ENCODE measurements around the gene PRF1. TPM values are rescaled to one million over a fixed set of nuclear protein-coding genes. Genes with fewer than 3 reads are reported as not detected.

PRF1 gene
- total RNA-seq, 1 experiment from 2014 or later: 0.26 TPM

- H3K9ac ChIP-seq (ENCODE audit: low read length): no peak overlapping the region
- no peaks in the 10 kb centered on the region for H3K4me1 ChIP-seq (ENCODE audit: low read length)
- no peak for DNase-seq
- H3K9me3 ChIP-seq (ENCODE audit: low read length): no peaks in the 10 kb centered on the region
- H3K9me2 ChIP-seq (replicated peaks; ENCODE audit: insufficient read depth, low read length): no peaks in the 10 kb centered on the region
- H3K36me3 ChIP-seq (ENCODE audit: insufficient read depth, low read length): no peaks in the 10 kb centered on the region
- H4K20me1 ChIP-seq (ENCODE audit: insufficient read depth, low read depth, low read length): no peaks in the 10 kb centered on the region
- H2AFZ ChIP-seq (ENCODE audit: low read length): no peak overlapping the region
- no peak overlapping the region for H3K4me2 ChIP-seq (ENCODE audit: low read depth, low read length, poor library complexity, severe bottlenecking)
- no peak overlapping the region for H3K4me3 ChIP-seq (ENCODE audit: low read length)
- H3K27me3 ChIP-seq (ENCODE audit: low read length): no peaks in the 10 kb centered on the region
- no peak overlapping the region for H3K27ac ChIP-seq (ENCODE audit: low read length)
- no peaks in the 10 kb centered on the region for H3K79me2 ChIP-seq (ENCODE audit: low read length)
These were observed 1.8 kb downstream of the PRF1 start for GRCh38 chr10:70600512-70601395.

- no peak overlapping the region for H3K4me3 ChIP-seq (ENCODE audit: low read length)
- H3K4me2 ChIP-seq (ENCODE audit: low read depth, low read length, poor library complexity, severe bottlenecking): no peak overlapping the region
- DNase-seq: no peak
- no peak overlapping the region for H2AFZ ChIP-seq (ENCODE audit: low read length)
- no peaks in the 10 kb centered on the region for H4K20me1 ChIP-seq (ENCODE audit: insufficient read depth, low read depth, low read length)
- H3K9ac ChIP-seq (ENCODE audit: low read length): no peak overlapping the region
- H3K9me3 ChIP-seq (ENCODE audit: low read length): no peaks in the 10 kb centered on the region
- no peaks in the 10 kb centered on the region for H3K27me3 ChIP-seq (ENCODE audit: low read length)
- H3K4me1 ChIP-seq (ENCODE audit: low read length): peaks cover 2% of the 10 kb centered on the region
- H3K27ac ChIP-seq (ENCODE audit: low read length): no peak overlapping the region
- H3K79me2 ChIP-seq (ENCODE audit: low read length): no peaks in the 10 kb centered on the region
- H3K9me2 ChIP-seq (replicated peaks; ENCODE audit: insufficient read depth, low read length): no peaks in the 10 kb centered on the region
- no peaks in the 10 kb centered on the region for H3K36me3 ChIP-seq (ENCODE audit: insufficient read depth, low read length)
These were observed 2.8 kb downstream of the PRF1 start for GRCh38 chr10:70599791-70600190.

- H3K4me1 ChIP-seq (ENCODE audit: low read length): peaks cover 3% of the 10 kb centered on the region
- H2AFZ ChIP-seq (ENCODE audit: low read length): no peak overlapping the region
- no peaks in the 10 kb centered on the region for H3K27me3 ChIP-seq (ENCODE audit: low read length)
- no peak overlapping the region for H3K4me3 ChIP-seq (ENCODE audit: low read length)
- no peak overlapping the region for H3K9ac ChIP-seq (ENCODE audit: low read length)
- no peaks in the 10 kb centered on the region for H3K36me3 ChIP-seq (ENCODE audit: insufficient read depth, low read length)
- no peak for DNase-seq
- no peaks in the 10 kb centered on the region for H4K20me1 ChIP-seq (ENCODE audit: insufficient read depth, low read depth, low read length)
- H3K9me2 ChIP-seq (replicated peaks; ENCODE audit: insufficient read depth, low read length): no peaks in the 10 kb centered on the region
- H3K79me2 ChIP-seq (ENCODE audit: low read length): no peaks in the 10 kb centered on the region
- no peak overlapping the region for H3K4me2 ChIP-seq (ENCODE audit: low read depth, low read length, poor library complexity, severe bottlenecking)
- no peaks in the 10 kb centered on the region for H3K9me3 ChIP-seq (ENCODE audit: low read length)
- no peak overlapping the region for H3K27ac ChIP-seq (ENCODE audit: low read length)
These were observed 3.2 kb downstream of the PRF1 start for GRCh38 chr10:70599319-70599718.

GRCh38 chr10:70598857-70599295 is 3.7 kb downstream of the PRF1 start:
- no peak overlapping the region for H3K27ac ChIP-seq (ENCODE audit: low read length)
- H3K79me2 ChIP-seq (ENCODE audit: low read length): no peaks in the 10 kb centered on the region
- no peaks in the 10 kb centered on the region for H3K9me2 ChIP-seq (replicated peaks; ENCODE audit: insufficient read depth, low read length)
- H4K20me1 ChIP-seq (ENCODE audit: insufficient read depth, low read depth, low read length): no peaks in the 10 kb centered on the region
- no peaks in the 10 kb centered on the region for H3K9me3 ChIP-seq (ENCODE audit: low read length)
- H3K4me3 ChIP-seq (ENCODE audit: low read length): no peak overlapping the region
- H3K4me2 ChIP-seq (ENCODE audit: low read depth, low read length, poor library complexity, severe bottlenecking): no peak overlapping the region
- peaks cover 3% of the 10 kb centered on the region for H3K4me1 ChIP-seq (ENCODE audit: low read length)
- no peaks in the 10 kb centered on the region for H3K36me3 ChIP-seq (ENCODE audit: insufficient read depth, low read length)
- DNase-seq: no peak
- H3K27me3 ChIP-seq (ENCODE audit: low read length): no peaks in the 10 kb centered on the region
- H3K9ac ChIP-seq (ENCODE audit: low read length): no peak overlapping the region
- H2AFZ ChIP-seq (ENCODE audit: low read length): no peak overlapping the region

- no peak overlapping the region for H3K9ac ChIP-seq (ENCODE audit: low read length)
- H4K20me1 ChIP-seq (ENCODE audit: insufficient read depth, low read depth, low read length): no peaks in the 10 kb centered on the region
- H3K4me3 ChIP-seq (ENCODE audit: low read length): no peak overlapping the region
- no peak overlapping the region for H3K27ac ChIP-seq (ENCODE audit: low read length)
- H3K9me3 ChIP-seq (ENCODE audit: low read length): no peaks in the 10 kb centered on the region
- H3K4me2 ChIP-seq (ENCODE audit: low read depth, low read length, poor library complexity, severe bottlenecking): no peak overlapping the region
- no peaks in the 10 kb centered on the region for H3K9me2 ChIP-seq (replicated peaks; ENCODE audit: insufficient read depth, low read length)
- DNase-seq: no peak
- H3K27me3 ChIP-seq (ENCODE audit: low read length): no peaks in the 10 kb centered on the region
- no peaks in the 10 kb centered on the region for H3K36me3 ChIP-seq (ENCODE audit: insufficient read depth, low read length)
- H2AFZ ChIP-seq (ENCODE audit: low read length): no peak overlapping the region
- H3K79me2 ChIP-seq (ENCODE audit: low read length): no peaks in the 10 kb centered on the region
- H3K4me1 ChIP-seq (ENCODE audit: low read length): peaks cover 3% of the 10 kb centered on the region
These were observed 4.4 kb downstream of the PRF1 start for GRCh38 chr10:70597856-70598815.

- Histone ChIP-seq H3K9me2 (replicated peaks; ENCODE audit: insufficient read depth, low read length) (no peaks in the 10 kb centered on the region), H4K20me1 (ENCODE audit: insufficient read depth, low read depth, low read length) (no peaks in the 10 kb centered on the region), H2AFZ (ENCODE audit: low read length) (no peak overlapping the region), H3K4me1 (ENCODE audit: low read length) (peaks cover 3% of the 10 kb centered on the region), H3K27me3 (ENCODE audit: low read length) (no peaks in the 10 kb centered on the region), H3K27ac (ENCODE audit: low read length) (no peak overlapping the region), H3K79me2 (ENCODE audit: low read length) (no peaks in the 10 kb centered on the region), H3K4me2 (ENCODE audit: low read depth, low read length, poor library complexity, severe bottlenecking) (no peak overlapping the region), H3K4me3 (ENCODE audit: low read length) (no peak overlapping the region), H3K9me3 (ENCODE audit: low read length) (no peaks in the 10 kb centered on the region), H3K9ac (ENCODE audit: low read length) (no peak overlapping the region), H3K36me3 (ENCODE audit: insufficient read depth, low read length) (no peaks in the 10 kb centered on the region)
- DNase-seq: no peak
These were observed 5.4 kb downstream of the PRF1 start for GRCh38 chr10:70596860-70597809.

GRCh38 chr10:70596110-70596798 is 6.3 kb downstream of the PRF1 start:
- Histone ChIP-seq H3K79me2 (ENCODE audit: low read length) (no peaks in the 10 kb centered on the region), H3K36me3 (ENCODE audit: insufficient read depth, low read length) (no peaks in the 10 kb centered on the region), H3K4me1 (ENCODE audit: low read length) (peaks cover 3% of the 10 kb centered on the region), H3K9me3 (ENCODE audit: low read length) (no peaks in the 10 kb centered on the region), H3K9me2 (replicated peaks; ENCODE audit: insufficient read depth, low read length) (no peaks in the 10 kb centered on the region), H2AFZ (ENCODE audit: low read length) (no peak overlapping the region), H4K20me1 (ENCODE audit: insufficient read depth, low read depth, low read length) (no peaks in the 10 kb centered on the region), H3K9ac (ENCODE audit: low read length) (no peak overlapping the region), H3K4me3 (ENCODE audit: low read length) (no peak overlapping the region), H3K27ac (ENCODE audit: low read length) (no peak overlapping the region), H3K4me2 (ENCODE audit: low read depth, low read length, poor library complexity, severe bottlenecking) (no peak overlapping the region), H3K27me3 (ENCODE audit: low read length) (no peaks in the 10 kb centered on the region)
- DNase-seq: no peak

Data from Karpas-422 (cell line).